B cell (primary cell): ENCODE measurements around the gene MAP3K5. TPM values are rescaled to one million over a fixed set of nuclear protein-coding genes. Genes with fewer than 3 reads are reported as not detected.

Experiments used
- ATAC-seq: fragments of 200-7000 bp; cut with Tn5 transposase; one replicate; pipeline ENCODE4 v1.10.0; 2021; ENCODE audit warnings: low read depth, mild to moderate bottlenecking, moderate number of reproducible peaks, moderate library complexity
- CTCF ChIA-PET: fragments of 350-600 bp; sonication (Branson Sonifier 250); formaldehyde crosslinking; loops from one replicate; lab custom pipeline; 2021; ENCODE audit warnings: antibody characterized with exemption, inconsistent platforms; lab: Charles Lee
- POLR2A ChIA-PET: fragments of 350-600 bp; sonication (Branson Sonifier 250); formaldehyde crosslinking; loops from one replicate; lab custom pipeline; 2021; ENCODE audit warnings: antibody characterized with exemption; lab: Charles Lee
- DNase-seq: peaks from one replicate; pipeline ENCODE4 v3.0.0; 2013
- H2AFZ ChIP-seq: 2 replicates; pipeline ENCODE4 v1.6.1; 2012; ENCODE audit warnings: mild to moderate bottlenecking, low read depth, low read length; ENCODE audit not compliant: insufficient read depth, poor library complexity, severe bottlenecking
- H3K27ac ChIP-seq, 2 donors: 1 replicate in 1 of 2; 2 replicates in 1 of 2; pipeline ENCODE4 v1.5.1; 2012 to 2013; ENCODE audit warnings: low read length in 2 of 2, mild to moderate bottlenecking in 2 of 2, moderate library complexity in 1 of 2
- H3K27me3 ChIP-seq, 4 experiments: fragments of 200-600 bp in 1 of 4; sonication (generic) in 1 of 4; replicated peaks in 1 of 4; 1 replicate in 2 of 4; 2 replicates in 2 of 4; pipeline versions ENCODE4 v1.6.1 to v1.7.0; 2013 to 2016; ENCODE audit warnings: low read length in 3 of 4, mild to moderate bottlenecking in 2 of 4, mixed read lengths in 1 of 4, moderate library complexity in 1 of 4; ENCODE audit not compliant: insufficient read depth in 4 of 4, control insufficient read depth in 3 of 4; ENCODE audit errors: control extremely low read depth in 1 of 4
- H3K36me3 ChIP-seq, 2 experiments: replicated peaks in 1 of 2; 1 replicate in 1 of 2; 2 replicates in 1 of 2; pipeline versions ENCODE4 v1.6.1 to v1.7.1; 2013; ENCODE audit warnings: low read length in 1 of 2; ENCODE audit not compliant: insufficient read depth in 2 of 2, control insufficient read depth in 1 of 2; ENCODE audit errors: control extremely low read depth in 1 of 2, extremely low read depth in 1 of 2
- H3K4me1 ChIP-seq, 2 donors: fragments of 200-600 bp in 1 of 2; sonication (generic) in 1 of 2; 1 replicate in 1 of 2; 2 replicates in 1 of 2; pipeline versions ENCODE4 v1.5.1 to v1.6.1; 2013 to 2017; ENCODE audit warnings: low read length in 2 of 2; ENCODE audit not compliant: control insufficient read depth in 2 of 2, insufficient read depth in 2 of 2
- H3K4me2 ChIP-seq: replicated peaks from 2 replicates; pipeline ENCODE3; 2012; ENCODE audit warnings: mild to moderate bottlenecking, low read depth, low read length; ENCODE audit not compliant: poor library complexity, severe bottlenecking
- H3K4me3 ChIP-seq, 5 experiments: fragments of 200-600 bp in 1 of 5; sonication (generic) in 1 of 5; 1 replicate in 3 of 5; 2 replicates in 2 of 5; pipeline versions ENCODE4 v1.5.1 to v1.7.0; 2011 to 2016; ENCODE audit warnings: low read length in 4 of 5, mild to moderate bottlenecking in 4 of 5, low read depth in 2 of 5, control low read depth in 1 of 5, moderate library complexity in 1 of 5; ENCODE audit not compliant: insufficient read depth in 1 of 5; ENCODE audit errors: control extremely low read depth in 1 of 5, extremely low read depth in 1 of 5
- H3K79me2 ChIP-seq: fragments of 200-600 bp; sonication (generic); one replicate; pipeline ENCODE4 v1.6.0; 2016; ENCODE audit warnings: low read length; ENCODE audit not compliant: control insufficient read depth, insufficient read depth
- H3K9ac ChIP-seq: fragments of 200-600 bp; sonication (generic); 2 replicates; pipeline ENCODE4 v1.6.1; 2017; ENCODE audit warnings: mild to moderate bottlenecking, low read length, moderate library complexity
- H3K9me3 ChIP-seq, 3 donors: one replicate each; pipeline versions ENCODE4 v1.6.1 to v1.7.1; 2013; ENCODE audit warnings: low read length in 2 of 3; ENCODE audit not compliant: control insufficient read depth in 2 of 3, insufficient read depth in 1 of 3; ENCODE audit errors: control extremely low read depth in 1 of 3
- H4K20me1 ChIP-seq: 2 replicates; pipeline ENCODE4 v1.6.0; 2012; ENCODE audit warnings: mild to moderate bottlenecking, low read length; ENCODE audit not compliant: insufficient read depth, control insufficient read depth, poor library complexity, severe bottlenecking
- H3K27ac Mint-ChIP-seq: one replicate; pipeline ENCODE4 v1.8.0; 2021; ENCODE audit warnings: mixed read lengths
- H3K27me3 Mint-ChIP-seq: one replicate; pipeline ENCODE4 v1.8.0; 2021; ENCODE audit warnings: mixed read lengths
- H3K4me1 Mint-ChIP-seq: one replicate; pipeline ENCODE4 v1.8.0; 2021; ENCODE audit warnings: mixed read lengths
- H3K4me3 Mint-ChIP-seq: one replicate; pipeline ENCODE4 v1.8.0; 2021; ENCODE audit warnings: mixed read lengths
- H3K9me3 Mint-ChIP-seq: one replicate; pipeline ENCODE4 v1.8.0; 2022; ENCODE audit warnings: mixed read lengths; ENCODE audit not compliant: insufficient read depth
- CTCF ChIP-seq: fragments of 200-600 bp; IDR thresholded peaks from one replicate; pipeline ENCODE4 v1.8.0; 2022; ENCODE audit warnings: antibody characterized with exemption, mild to moderate bottlenecking
- EZH2 ChIP-seq: IDR thresholded peaks from 2 replicates; pipeline ENCODE4 v1.6.1; 2012; ENCODE audit warnings: borderline replicate concordance, low read depth, mild to moderate bottlenecking, moderate library complexity, low read length; ENCODE audit not compliant: insufficient read depth, poor library complexity, severe bottlenecking
- WGBS: methylation state at CpG from one replicate; pipeline ENCODE4 v1.1.5; 2013; ENCODE audit warnings: missing lambda C conversion rate; ENCODE audit not compliant: insufficient coverage; 5-methylcytosine and 5-hydroxymethylcytosine counted together
- intact Hi-C: fragments of 100-400 bp; cut with micrococcal nuclease; formaldehyde crosslinking; loops from one replicate; pipeline ENCODE4 v1.10.0; 2022
- polyA plus RNA-seq: library from polyadenylated mRNA; depleted of rRNA; stranded (reverse); fragments of >200 nt; gene quantifications from 2 replicates; pipeline ENCODE4 v1.2.3, GENCODE V29; 2012
- total RNA-seq, 2 donors: library from RNA; stranded (reverse); fragments of 120-200 nt in 1 of 2; gene quantifications; 1 replicate in 1 of 2; 2 replicates in 1 of 2; pipeline versions ENCODE4 v1.2.3 to v1.2.4, GENCODE V29; 2013 to 2022

MAP3K5 gene
- total and polyA plus RNA-seq, 2 donors (not counting 1 experiment from before 2014, with no cell fraction given) = 5.7 to 34.1 TPM

- Histone ChIP-seq H3K27ac (no peak overlapping the region), H3K27me3 (no peaks in the 10 kb centered on the region), H3K9ac (no peak overlapping the region), H3K79me2 (no peaks in the 10 kb centered on the region), H3K4me3 (no peak overlapping the region), H3K4me1 (no peaks in the 10 kb centered on the region), H2AFZ (no peak overlapping the region), H3K36me3 (peaks cover 2 to 8% of the 10 kb centered on the region in 2 experiments), H3K9me3 (no peaks in the 10 kb centered on the region), H4K20me1 (no peaks in the 10 kb centered on the region), H3K4me2 (no peak overlapping the region)
- CTCF ChIA-PET = no interaction called here
- no CpG with 5 or more reads among the region's 3 CpGs for WGBS
- no peak for ATAC-seq
- no peak overlapping the region for H3K4me3 Mint-ChIP-seq
- H3K9me3 Mint-ChIP-seq = no peaks in the 10 kb centered on the region
- DNase-seq = no peak
- intact Hi-C loops = no loop called here
- no peaks in the 10 kb centered on the region for H3K27me3 Mint-ChIP-seq
- H3K27ac Mint-ChIP-seq = no peak overlapping the region
- H3K4me1 Mint-ChIP-seq = no peaks in the 10 kb centered on the region
- POLR2A ChIA-PET = no interaction called here
- TF ChIP-seq EZH2 (no peak), CTCF (no peak)
Measured at GRCh38 chr6:136662347-136663237, 129.7 kb downstream of the MAP3K5 start.

- ChIA-PET CTCF (interaction anchor here (1.0 to 1.1 kb wide), 2 partner anchors 16 to 132 kb away, joined by 3 to 5 read pairs; partner anchors contain the start of gene MAP3K5), POLR2A (no interaction called here)
- Histone ChIP-seq H3K27ac (no peak overlapping the region), H3K79me2 (no peaks in the 10 kb centered on the region), H3K4me1 (no peaks in the 10 kb centered on the region), H3K9me3 (no peaks in the 10 kb centered on the region), H3K4me3 (no peak overlapping the region), H3K36me3 (peaks cover 5 to 18% of the 10 kb centered on the region in 2 experiments), H3K4me2 (no peak overlapping the region), H4K20me1 (no peaks in the 10 kb centered on the region), H3K9ac (no peak overlapping the region), H3K27me3 (no peaks in the 10 kb centered on the region), H2AFZ (no peak overlapping the region)
- no peak overlapping the region for H3K27ac Mint-ChIP-seq
- H3K4me1 Mint-ChIP-seq = no peaks in the 10 kb centered on the region
- ATAC-seq (no peak), DNase-seq (no peak)
- H3K4me3 Mint-ChIP-seq = no peak overlapping the region
- no peaks in the 10 kb centered on the region for H3K27me3 Mint-ChIP-seq
- no peak for TF ChIP-seq CTCF
- TF ChIP-seq EZH2 = no peak
- intact Hi-C loops = no loop called here
- H3K9me3 Mint-ChIP-seq = no peaks in the 10 kb centered on the region
- WGBS = no CpG with 5 or more reads among the region's 1 CpG
Measured at GRCh38 chr6:136660727-136661126, 131.6 kb downstream of the MAP3K5 start.
